Prostate gland (tissue), 2 donors: ENCODE results near the gene VAV2.

Source experiments
- CTCF ChIP-seq, 4 experiments: fragments of 200-600 bp in 2 of 4; fragments of 450-650 bp in 2 of 4; sonication (generic) in 2 of 4; IDR thresholded peaks; 1 replicate in 3 of 4; 2 replicates in 1 of 4; pipeline ENCODE4 v1.5.1; 2016 to 2019; ENCODE audit warnings: antibody characterized with exemption in 4 of 4, mild to moderate bottlenecking in 2 of 4, moderate library complexity in 2 of 4
- POLR2A ChIP-seq: fragments of 450-650 bp; IDR thresholded peaks from one replicate; pipeline ENCODE4 v1.6.1; 2016; ENCODE audit warnings: antibody characterized with exemption, mild to moderate bottlenecking

- TF ChIP-seq POLR2A (no peak), CTCF (IDR thresholded peaks at IDR 0.05) (no peak)
Observed at GRCh38 chr9:134014946-134015345, 22.8 kb upstream of the VAV2 start.
